Measurements from ENCODE around the gene IQGAP3. TPM values are rescaled to one million over a fixed set of nuclear protein-coding genes. Genes with fewer than 3 reads are reported as not detected.

The IQGAP3 gene
- total and polyA plus RNA-seq, 2 experiments from 2014 or later, result 5.2 to 5.7 TPM

- Histone ChIP-seq H3K4me1 (ENCODE audit: insufficient read depth) (no peaks in the 10 kb centered on the region), H3K27ac (no peak overlapping the region), H3K4me3 (no peak overlapping the region), H3K9me3 (ENCODE audit: low read depth) (no peaks in the 10 kb centered on the region), H3K9me2 (replicated peaks; ENCODE audit: insufficient read depth) (no peaks in the 10 kb centered on the region), H3K4me2 (no peak overlapping the region), H4K20me1 (ENCODE audit: insufficient read depth, poor library complexity, severe bottlenecking) (no peaks in the 10 kb centered on the region), H3K36me3 (replicated peaks; ENCODE audit: insufficient read depth, low read depth) (no peaks in the 10 kb centered on the region), H3K27me3 (no peaks in the 10 kb centered on the region), H3K79me2 (no peaks in the 10 kb centered on the region), H2AFZ (no peak overlapping the region)
- DNase-seq (ENCODE audit: low spot score), result no peak
- 96% methylated on average over 2 of the region's 2 CpGs for WGBS (ENCODE audit: low lambda C conversion rate, missing lambda C conversion rate)
- TF ChIP-seq EZH2phosphoT487 (IDR thresholded peaks at IDR 0.05; ENCODE audit: low read depth, severe bottlenecking, unreplicated experiment) (no peak), CTCF (IDR thresholded peaks at IDR 0.05; ENCODE audit: poor library complexity) (no peak), EZH2 (IDR thresholded peaks at IDR 0.05; ENCODE audit: borderline replicate concordance) (no peak)
Measured at GRCh38 chr1:156540955-156541354, 31.4 kb downstream of the IQGAP3 start.

GRCh38 chr1:156539818-156540355 lies 32.5 kb downstream of the IQGAP3 start:
- no peaks in the 10 kb centered on the region for H3K9me2 ChIP-seq (replicated peaks; ENCODE audit: insufficient read depth)
- 95% methylated on average over 4 of the region's 4 CpGs for WGBS (ENCODE audit: low lambda C conversion rate, missing lambda C conversion rate)
- no peak overlapping the region for H3K4me2 ChIP-seq
- no peak overlapping the region for H3K4me3 ChIP-seq
- DNase-seq (ENCODE audit: low spot score), result no peak
- H4K20me1 ChIP-seq (ENCODE audit: insufficient read depth, poor library complexity, severe bottlenecking), result no peaks in the 10 kb centered on the region
- H3K79me2 ChIP-seq, result no peaks in the 10 kb centered on the region
- H3K27ac ChIP-seq, result no peak overlapping the region
- TF ChIP-seq EZH2phosphoT487 (IDR thresholded peaks at IDR 0.05; ENCODE audit: low read depth, severe bottlenecking, unreplicated experiment) (no peak), EZH2 (IDR thresholded peaks at IDR 0.05; ENCODE audit: borderline replicate concordance) (no peak), CTCF (IDR thresholded peaks at IDR 0.05; ENCODE audit: poor library complexity) (no peak)
- H3K4me1 ChIP-seq (ENCODE audit: insufficient read depth), result no peaks in the 10 kb centered on the region
- no peaks in the 10 kb centered on the region for H3K36me3 ChIP-seq (replicated peaks; ENCODE audit: insufficient read depth, low read depth)
- no peaks in the 10 kb centered on the region for H3K9me3 ChIP-seq (ENCODE audit: low read depth)
- H2AFZ ChIP-seq, result no peak overlapping the region
- H3K27me3 ChIP-seq, result no peaks in the 10 kb centered on the region

- H3K4me2 ChIP-seq, result no peak overlapping the region
- no peaks in the 10 kb centered on the region for H3K4me1 ChIP-seq (ENCODE audit: insufficient read depth)
- TF ChIP-seq EZH2phosphoT487 (IDR thresholded peaks at IDR 0.05; ENCODE audit: low read depth, severe bottlenecking, unreplicated experiment) (no peak), EZH2 (IDR thresholded peaks at IDR 0.05; ENCODE audit: borderline replicate concordance) (no peak), CTCF (IDR thresholded peaks at IDR 0.05; ENCODE audit: poor library complexity) (no peak)
- 91% methylated on average over 10 of the region's 10 CpGs for WGBS (ENCODE audit: low lambda C conversion rate, missing lambda C conversion rate)
- H3K9me2 ChIP-seq (replicated peaks; ENCODE audit: insufficient read depth), result no peaks in the 10 kb centered on the region
- H2AFZ ChIP-seq, result no peak overlapping the region
- no peak overlapping the region for H3K27ac ChIP-seq
- H4K20me1 ChIP-seq (ENCODE audit: insufficient read depth, poor library complexity, severe bottlenecking), result no peaks in the 10 kb centered on the region
- no peaks in the 10 kb centered on the region for H3K79me2 ChIP-seq
- no peaks in the 10 kb centered on the region for H3K27me3 ChIP-seq
- no peak overlapping the region for H3K4me3 ChIP-seq
- H3K9me3 ChIP-seq (ENCODE audit: low read depth), result no peaks in the 10 kb centered on the region
- no peaks in the 10 kb centered on the region for H3K36me3 ChIP-seq (replicated peaks; ENCODE audit: insufficient read depth, low read depth)
- no peak for DNase-seq (ENCODE audit: low spot score)
Measured at GRCh38 chr1:156538711-156539440, 33.5 kb downstream of the IQGAP3 start.
